IMR-90 (cell line): ENCODE results near the gene BTRC. TPM values are rescaled to one million over a fixed set of nuclear protein-coding genes. Genes with fewer than 3 reads are reported as not detected.

Source experiments
- ATAC-seq: fragments of 200-7000 bp; cut with Tn5 transposase; 2 replicates; pipeline ENCODE4 v1.9.1; 2020; ENCODE audit warnings: low read depth, mild to moderate bottlenecking, moderate library complexity
- BruUV-seq: library from RNA; stranded (reverse); fragments of 400-500 nt; replicated peaks from 2 replicates; lab custom pipeline; 2021; lab: Mats Ljungman, UMichigan
- CTCF ChIA-PET: fragments of 300-600 bp; formaldehyde crosslinking; extraction: SDS; loops from one replicate; lab custom pipeline; 2021; ENCODE audit warnings: antibody characterized with exemption; lab: Yijun Ruan, JAX
- POLR2A ChIA-PET: fragments of 300-600 bp; sonication (Branson Sonifier 250); formaldehyde crosslinking; loops from one replicate; lab custom pipeline; 2022; ENCODE audit warnings: antibody characterized with exemption; ENCODE audit not compliant: unreplicated experiment; lab: Charles Lee
- DNase-seq: peaks from one replicate; pipeline ENCODE4 v3.0.0; 2013
- H2AFZ ChIP-seq: replicated peaks from 2 replicates; pipeline ENCODE3; 2013; ENCODE audit warnings: low read length, mild to moderate bottlenecking; ENCODE audit not compliant: poor library complexity
- H2AK5ac ChIP-seq: 2 replicates; pipeline ENCODE4 v1.6.1; 2013; ENCODE audit warnings: low read depth, low read length, inconsistent platforms
- H2AK9ac ChIP-seq: replicated peaks from 2 replicates; pipeline ENCODE3; 2013; ENCODE audit warnings: mild to moderate bottlenecking, low read depth, low read length, moderate library complexity; ENCODE audit not compliant: poor library complexity
- H2BK120ac ChIP-seq: 2 replicates; pipeline ENCODE4 v1.6.1; 2013; ENCODE audit warnings: low read depth, low read length, inconsistent platforms
- H2BK15ac ChIP-seq: 3 replicates; pipeline ENCODE4 v1.6.1; 2013; ENCODE audit warnings: low read depth, low read length, inconsistent platforms
- H2BK20ac ChIP-seq: 2 replicates; pipeline ENCODE4 v1.6.1; 2013; ENCODE audit warnings: low read depth, mild to moderate bottlenecking, inconsistent platforms, low read length, moderate library complexity
- H2BK5ac ChIP-seq: 2 replicates; pipeline ENCODE4 v1.6.1; 2013; ENCODE audit warnings: mild to moderate bottlenecking, low read depth, low read length, inconsistent platforms; ENCODE audit not compliant: poor library complexity, severe bottlenecking
- H3K14ac ChIP-seq: replicated peaks from 2 replicates; pipeline ENCODE4 v1.6.1; 2013; ENCODE audit warnings: low read depth, low read length, inconsistent platforms
- H3K18ac ChIP-seq: 2 replicates; pipeline ENCODE4 v1.6.1; 2013; ENCODE audit warnings: low read depth, low read length, control low read depth
- H3K23ac ChIP-seq: 2 replicates; pipeline ENCODE4 v1.6.1; 2013; ENCODE audit warnings: low read depth, low read length, inconsistent platforms
- H3K27ac ChIP-seq: 2 replicates; pipeline ENCODE4 v1.5.1; 2013; ENCODE audit warnings: mild to moderate bottlenecking, control low read depth, low read length; ENCODE audit not compliant: insufficient read depth
- H3K27me3 ChIP-seq: 2 replicates; pipeline ENCODE4 v1.6.1; 2013; ENCODE audit warnings: low read length; ENCODE audit not compliant: control insufficient read depth, insufficient read depth
- H3K36me3 ChIP-seq: 2 replicates; pipeline ENCODE4 v1.6.1; 2013; ENCODE audit warnings: low read length, mixed read lengths; ENCODE audit not compliant: control insufficient read depth, insufficient read depth
- H3K4ac ChIP-seq: 2 replicates; pipeline ENCODE4 v1.6.1; 2013; ENCODE audit warnings: low read depth, low read length, inconsistent platforms
- H3K4me1 ChIP-seq: 2 replicates; pipeline ENCODE4 v1.6.1; 2013; ENCODE audit warnings: low read length, mixed read lengths; ENCODE audit not compliant: control insufficient read depth, insufficient read depth
- H3K4me2 ChIP-seq: 2 replicates; pipeline ENCODE4 v1.6.1; 2013; ENCODE audit warnings: low read depth, mild to moderate bottlenecking, control low read depth, low read length, moderate library complexity
- H3K4me3 ChIP-seq: 2 replicates; pipeline ENCODE4 v1.5.1; 2013; ENCODE audit warnings: low read depth, mild to moderate bottlenecking, control low read depth, low read length, moderate library complexity; ENCODE audit not compliant: insufficient read depth
- H3K56ac ChIP-seq: 2 replicates; pipeline ENCODE4 v1.6.1; 2013; ENCODE audit warnings: low read length, inconsistent platforms; ENCODE audit not compliant: insufficient read depth; ENCODE audit errors: extremely low read depth
- H3K79me1 ChIP-seq, 2 experiments: 2 replicates each; pipeline ENCODE4 v1.6.1; 2013; ENCODE audit warnings: low read length in 2 of 2, inconsistent platforms in 1 of 2, low read depth in 1 of 2
- H3K9ac ChIP-seq: 2 replicates; pipeline ENCODE4 v1.6.1; 2013; ENCODE audit warnings: low read depth, low read length, control low read depth
- H3K9me1 ChIP-seq: 2 replicates; pipeline ENCODE4 v1.6.1; 2013; ENCODE audit warnings: low read length, inconsistent platforms; ENCODE audit not compliant: insufficient read depth
- H3K9me3 ChIP-seq: 2 replicates; pipeline ENCODE4 v1.6.1; 2013; ENCODE audit warnings: low read length; ENCODE audit not compliant: control insufficient read depth, insufficient read depth
- H4K20me1 ChIP-seq: 2 replicates; pipeline ENCODE4 v1.6.1; 2013; ENCODE audit warnings: low read length, inconsistent platforms; ENCODE audit not compliant: insufficient read depth
- H4K5ac ChIP-seq: 2 replicates; pipeline ENCODE4 v1.6.1; 2013; ENCODE audit warnings: mild to moderate bottlenecking, low read depth, low read length, control low read depth
- H4K8ac ChIP-seq, 2 experiments: 2 replicates each; pipeline ENCODE4 v1.6.1; 2013; ENCODE audit warnings: low read depth in 2 of 2, low read length in 2 of 2, control low read depth in 1 of 2, inconsistent platforms in 1 of 2
- H4K91ac ChIP-seq: 2 replicates; pipeline ENCODE4 v1.6.1; 2013; ENCODE audit warnings: low read depth, low read length, inconsistent platforms; ENCODE audit not compliant: insufficient read depth
- CEBPB ChIP-seq: IDR thresholded peaks from 2 replicates; pipeline ENCODE4 v1.6.1; 2012; ENCODE audit warnings: low read depth, low read length, improper control_type of control experiment
- MAZ ChIP-seq: IDR thresholded peaks from 2 replicates; pipeline ENCODE4 v1.6.1; 2012; ENCODE audit warnings: low read depth, mild to moderate bottlenecking, low read length, improper control_type of control experiment, moderate library complexity, borderline replicate concordance
- NFE2L2 ChIP-seq: fragments of 150-350 bp; IDR thresholded peaks from 2 replicates; pipeline ENCODE4 v1.6.1; 2016; ENCODE audit warnings: low read depth, mild to moderate bottlenecking, low read length
- WGBS, 2 experiments: methylation state at CpG; one replicate each; pipeline versions ENCODE4 v1.1.5 to v1.1.7; 2013; ENCODE audit warnings: missing lambda C conversion rate in 2 of 2; ENCODE audit not compliant: insufficient read length in 1 of 2; ENCODE audit errors: extremely low coverage in 2 of 2; 5-methylcytosine and 5-hydroxymethylcytosine counted together
- dilution Hi-C: fragments of 300-500 bp; cut with HindIII; formaldehyde crosslinking; loops from one replicate; pipeline ENCODE4 v1.14.3; 2018; ENCODE audit warnings: low sequenced_read_pairs; ENCODE audit not compliant: unreplicated experiment
- in situ Hi-C: fragments of 300-500 bp; cut with MboI; formaldehyde crosslinking; loops from 3 replicates; pipeline ENCODE4 v1.14.3; 2019; ENCODE audit warnings: low sequenced_read_pairs, inconsistent platforms, mixed read lengths
- intact Hi-C: fragments of 100-400 bp; cut with micrococcal nuclease; formaldehyde crosslinking; loops from 2 replicates; pipeline ENCODE4 v1.10.0; 2022
- polyA plus RNA-seq, 3 experiments: library from polyadenylated mRNA; depleted of rRNA; stranded (reverse); fragments of >200 nt; gene quantifications; 2 replicates each; pipeline ENCODE4 v1.2.3, GENCODE V29; 2012; ENCODE audit warnings: low replicate concordance in 1 of 3
- total RNA-seq: library from RNA; depleted of rRNA; stranded (reverse); fragments of >200 nt; gene quantifications from 2 replicates; pipeline ENCODE4 v1.2.3, GENCODE V29; 2012
- TF ChIP-seq, protein P1 (sequence below): fragments of 150-350 bp; IDR thresholded peaks from 2 replicates; pipeline ENCODE4 v1.6.1; 2017; ENCODE audit warnings: mild to moderate bottlenecking, antibody characterized with exemption, low read length, low read depth
- TF ChIP-seq, protein P2 (sequence below): conservative IDR thresholded peaks from 2 replicates; pipeline ENCODE4 v1.5.1; 2012; ENCODE audit warnings: mild to moderate bottlenecking, low read depth, low read length, improper control_type of control experiment

Gene BTRC
- total and polyA plus RNA-seq, 2 of the 4 experiments (the other 2 are of a cell fraction): 7.7 to 8.4 TPM

DNA sequence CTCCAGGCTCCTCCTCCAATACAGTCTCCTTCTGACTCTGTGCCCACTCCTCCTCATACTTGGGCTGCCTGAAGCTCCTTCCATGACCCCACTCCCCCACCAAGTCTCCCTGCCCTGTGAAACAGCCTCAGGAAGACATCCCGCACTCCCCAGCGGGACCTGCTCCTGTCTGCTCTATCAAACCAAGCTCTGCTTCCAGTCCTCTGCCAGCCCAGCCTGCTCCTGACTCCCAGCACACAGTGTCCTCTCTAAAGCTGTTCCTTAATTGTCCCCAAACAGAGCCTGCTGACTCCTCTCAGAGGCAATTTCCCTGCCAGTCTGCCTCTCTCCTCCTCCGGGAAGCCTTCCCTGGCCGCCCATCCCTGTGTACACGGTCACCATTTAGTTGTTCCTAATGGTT, 224.2 kb downstream of the BTRC start:
- H3K4ac ChIP-seq: no peak overlapping the region
- H2AFZ ChIP-seq: no peak overlapping the region
- intact Hi-C loops: no loop called here
- no peak overlapping the region for H3K27ac ChIP-seq
- H2BK120ac ChIP-seq: no peak overlapping the region
- H2AK5ac ChIP-seq: no peak overlapping the region
- H3K4me1 ChIP-seq: no peaks in the 10 kb centered on the region
- H2BK5ac ChIP-seq: no peak overlapping the region
- H3K36me3 ChIP-seq: peaks cover 35% of the 10 kb centered on the region; the same call in 1 of the 2 replicates
- no peaks in the 10 kb centered on the region for H3K27me3 ChIP-seq
- ATAC-seq (no peak), DNase-seq (no peak)
- no TSS peak for BruUV-seq
- ChIA-PET CTCF (interaction anchor here (0.8 kb wide), 1 partner anchor 10 kb away, joined by 3 read pairs; the partner anchor contains the start of genes DPCD and POLL), POLR2A (no interaction called here)
- no peak overlapping the region for H3K23ac ChIP-seq
- no peak overlapping the region for H2AK9ac ChIP-seq
- H2BK20ac ChIP-seq: no peak overlapping the region
- H2BK15ac ChIP-seq: no peak overlapping the region
- H3K9me1 ChIP-seq: peaks cover 3% of the 10 kb centered on the region; the same call in 1 of the 2 replicates
- no peak overlapping the region for H4K8ac ChIP-seq
- no peaks in the 10 kb centered on the region for H4K20me1 ChIP-seq
- WGBS, 2 experiments: 100% methylated on average over 3 of the region's 5 CpGs; no CpG with 5 or more reads in 1 of the 2 experiments
- TF ChIP-seq MAZ: no peak
- TF ChIP-seq, protein P1, sequence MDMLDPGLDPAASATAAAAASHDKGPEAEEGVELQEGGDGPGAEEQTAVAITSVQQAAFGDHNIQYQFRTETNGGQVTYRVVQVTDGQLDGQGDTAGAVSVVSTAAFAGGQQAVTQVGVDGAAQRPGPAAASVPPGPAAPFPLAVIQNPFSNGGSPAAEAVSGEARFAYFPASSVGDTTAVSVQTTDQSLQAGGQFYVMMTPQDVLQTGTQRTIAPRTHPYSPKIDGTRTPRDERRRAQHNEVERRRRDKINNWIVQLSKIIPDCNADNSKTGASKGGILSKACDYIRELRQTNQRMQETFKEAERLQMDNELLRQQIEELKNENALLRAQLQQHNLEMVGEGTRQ: no peak
- no peak for TF ChIP-seq NFE2L2
- TF ChIP-seq, protein P2, sequence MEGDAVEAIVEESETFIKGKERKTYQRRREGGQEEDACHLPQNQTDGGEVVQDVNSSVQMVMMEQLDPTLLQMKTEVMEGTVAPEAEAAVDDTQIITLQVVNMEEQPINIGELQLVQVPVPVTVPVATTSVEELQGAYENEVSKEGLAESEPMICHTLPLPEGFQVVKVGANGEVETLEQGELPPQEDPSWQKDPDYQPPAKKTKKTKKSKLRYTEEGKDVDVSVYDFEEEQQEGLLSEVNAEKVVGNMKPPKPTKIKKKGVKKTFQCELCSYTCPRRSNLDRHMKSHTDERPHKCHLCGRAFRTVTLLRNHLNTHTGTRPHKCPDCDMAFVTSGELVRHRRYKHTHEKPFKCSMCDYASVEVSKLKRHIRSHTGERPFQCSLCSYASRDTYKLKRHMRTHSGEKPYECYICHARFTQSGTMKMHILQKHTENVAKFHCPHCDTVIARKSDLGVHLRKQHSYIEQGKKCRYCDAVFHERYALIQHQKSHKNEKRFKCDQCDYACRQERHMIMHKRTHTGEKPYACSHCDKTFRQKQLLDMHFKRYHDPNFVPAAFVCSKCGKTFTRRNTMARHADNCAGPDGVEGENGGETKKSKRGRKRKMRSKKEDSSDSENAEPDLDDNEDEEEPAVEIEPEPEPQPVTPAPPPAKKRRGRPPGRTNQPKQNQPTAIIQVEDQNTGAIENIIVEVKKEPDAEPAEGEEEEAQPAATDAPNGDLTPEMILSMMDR: no peak
- TF ChIP-seq CEBPB: no peak
- dilution Hi-C loops: no loop called here
- in situ Hi-C loops: no loop called here
- no peaks in the 10 kb centered on the region for H3K9me3 ChIP-seq
- H3K14ac ChIP-seq: no peak overlapping the region
- no peak overlapping the region for H4K5ac ChIP-seq
- no peak overlapping the region for H3K18ac ChIP-seq
- 0 out of 4 replicates have a peak, but pooled peaks cover 0 to 4% of the 10 kb centered on the region in 2 experiments for H3K79me1 ChIP-seq
- H4K91ac ChIP-seq: no peak overlapping the region
- H3K4me2 ChIP-seq: no peak overlapping the region
- H3K4me3 ChIP-seq: no peak overlapping the region
- H3K9ac ChIP-seq: no peak overlapping the region
- no peak overlapping the region for H3K56ac ChIP-seq
